ENCODE measurements around the gene MYEOV.

The MYEOV gene

GRCh38 chr11:69251057-69251393 is 42.9 kb upstream of the MYEOV start:
- DNase-seq (ENCODE audit: insufficient read length, low spot score) (no peak), FAIRE-seq (no peak)
- no peak for TF ChIP-seq CTCF (IDR thresholded peaks at IDR 0.05; ENCODE audit: insufficient read depth, missing control alignments)

GRCh38 chr11:69251639-69252489 is 42.1 kb upstream of the MYEOV start:
- TF ChIP-seq CTCF (IDR thresholded peaks at IDR 0.05; ENCODE audit: insufficient read depth, missing control alignments): no peak
- DNase-seq (ENCODE audit: insufficient read length, low spot score) (no peak), FAIRE-seq (no peak)

GRCh38 chr11:69252490-69252837 is 41.5 kb upstream of the MYEOV start:
- DNase-seq (ENCODE audit: insufficient read length, low spot score): no peak
- no peak for FAIRE-seq
- TF ChIP-seq CTCF (IDR thresholded peaks at IDR 0.05; ENCODE audit: insufficient read depth, missing control alignments): no peak

GRCh38 chr11:69253028-69253427 is 40.9 kb upstream of the MYEOV start:
- no peak for TF ChIP-seq CTCF (IDR thresholded peaks at IDR 0.05; ENCODE audit: insufficient read depth, missing control alignments)
- no peak for DNase-seq (ENCODE audit: insufficient read length, low spot score)
- FAIRE-seq: no peak

- no peak for TF ChIP-seq CTCF (IDR thresholded peaks at IDR 0.05; ENCODE audit: insufficient read depth, missing control alignments)
- no peak for FAIRE-seq
These were observed 36.8 kb upstream of the MYEOV start for GRCh38 chr11:69257134-69257533.

GRCh38 chr11:69257838-69258658 is 35.9 kb upstream of the MYEOV start:
- DNase-seq (ENCODE audit: insufficient read length, low spot score) (no peak), FAIRE-seq (no peak)
- TF ChIP-seq CTCF (IDR thresholded peaks at IDR 0.05; ENCODE audit: insufficient read depth, missing control alignments): no peak

More at GRCh38 chr11:69257134-69257533, 36.8 kb upstream of the MYEOV start:
- DNase-seq (ENCODE audit: insufficient read length, low spot score): no peak

- DNase-seq (ENCODE audit: insufficient read length, low spot score) (no peak), FAIRE-seq (no peak)
- TF ChIP-seq CTCF (IDR thresholded peaks at IDR 0.05; ENCODE audit: insufficient read depth, missing control alignments): no peak
These were observed 34.9 kb upstream of the MYEOV start for GRCh38 chr11:69259096-69259495.
